Suppressor macrophage (primary cell): Measurements from ENCODE around the gene SCGB1C1.
A peak's percentile ranks its signal among the peaks of the same experiment; 100 is the strongest.
"Not testable (repeated sequence)": the region's sequence is repeated elsewhere in the genome, so short reads cannot be mapped to it uniquely, and the experiment has no call there.

Experiments
- DNase-seq, 4 experiments: peaks; one replicate each; pipeline ENCODE4 v3.0.0-alpha.2; 2020 to 2022

The SCGB1C1 gene

GRCh38 chr11:218815-219593 lies 26.1 kb downstream of the SCGB1C1 start:
- no peak for DNase-seq

DNA sequence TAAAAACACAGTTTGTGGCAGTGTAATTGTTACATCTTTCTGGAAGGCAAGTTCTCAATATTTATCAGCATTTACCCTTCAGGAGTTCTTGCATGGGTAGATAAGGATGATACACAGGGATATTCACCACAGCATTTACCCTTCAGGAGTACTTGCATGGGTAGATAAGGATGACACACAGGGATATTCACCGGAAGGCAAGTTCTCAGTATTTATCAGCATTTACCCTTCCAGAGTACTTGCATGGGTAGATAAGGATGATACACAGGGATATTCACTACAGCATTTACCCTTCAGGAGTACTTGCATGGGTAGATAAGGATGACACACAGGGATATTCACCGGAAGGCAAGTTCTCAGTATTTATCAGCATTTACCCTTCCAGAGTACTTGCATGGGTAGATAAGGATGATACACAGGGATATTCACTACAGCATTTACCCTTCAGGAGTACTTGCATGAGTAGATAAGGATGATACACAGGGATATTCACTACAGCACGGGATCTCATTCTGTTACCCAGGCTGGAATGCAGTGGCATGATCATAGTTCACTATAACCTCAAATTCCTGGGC lies 27.9 kb downstream of the SCGB1C1 start:
- DNase-seq = not testable (repeated sequence)

DNA sequence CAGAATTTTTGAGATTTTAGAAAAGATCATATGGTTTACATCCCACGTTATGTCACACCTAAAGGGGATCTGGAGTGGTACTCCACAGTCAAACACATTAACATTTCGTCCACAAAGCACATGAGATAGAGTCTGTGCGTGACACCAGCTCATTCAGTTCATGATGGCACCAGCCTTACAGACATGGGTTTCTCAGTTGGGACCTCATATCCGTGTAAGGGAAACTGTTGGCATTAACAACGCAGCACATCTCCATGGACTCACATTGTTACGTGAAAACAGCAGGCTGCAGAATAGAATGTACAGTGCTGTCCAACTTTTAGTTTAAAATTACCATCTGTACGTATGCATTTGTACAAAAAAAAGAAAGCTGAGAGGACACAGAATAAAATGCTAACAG lies 28.7 kb downstream of the SCGB1C1 start:
- no peak for DNase-seq

DNA sequence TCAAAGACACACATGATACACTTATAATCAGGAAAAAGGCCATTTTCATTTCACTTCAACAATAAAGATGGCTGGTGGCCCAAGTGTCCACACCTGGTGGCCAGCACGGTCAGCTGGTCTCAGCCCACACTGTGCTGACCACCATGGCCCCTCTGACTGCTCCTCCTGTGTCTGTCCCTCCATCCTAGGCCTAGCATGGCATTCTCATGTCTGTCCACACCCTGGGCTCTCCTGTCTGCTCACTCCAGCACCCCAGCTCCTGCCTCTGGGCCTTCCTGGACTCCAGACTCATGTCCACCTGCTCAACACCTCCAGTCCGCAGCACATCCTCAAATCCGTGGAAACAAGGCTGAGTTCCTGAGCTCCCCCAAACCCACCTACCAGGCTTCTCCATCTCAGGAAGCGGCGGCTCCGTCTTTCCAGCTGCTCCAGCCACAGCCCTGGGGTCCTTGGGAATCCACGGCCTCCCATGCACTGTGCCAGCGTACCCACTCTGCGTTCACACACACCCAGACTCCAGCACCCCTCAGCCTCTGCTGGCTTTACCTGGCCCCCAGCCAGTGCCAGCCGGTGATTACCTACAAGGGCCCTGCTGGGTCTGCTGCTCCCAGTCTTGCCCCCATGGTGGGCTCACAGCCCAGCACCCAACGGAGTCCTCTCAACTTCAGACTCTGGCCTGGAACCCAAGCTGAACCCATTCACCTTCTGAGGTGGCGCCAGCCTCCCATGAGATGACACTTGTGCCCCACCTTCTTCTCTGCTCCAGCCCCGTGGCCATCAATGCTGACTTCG lies 29.3 kb downstream of the SCGB1C1 start:
- no peak for DNase-seq

GRCh38 chr11:223026-223789 lies 30.3 kb downstream of the SCGB1C1 start:
- DNase-seq = no peak

- DNase-seq = no peak
Observed at GRCh38 chr11:223884-224283, 31.0 kb downstream of the SCGB1C1 start.

GRCh38 chr11:224424-224823 lies 31.5 kb downstream of the SCGB1C1 start:
- no peak for DNase-seq

GRCh38 chr11:225734-226453 lies 33.0 kb downstream of the SCGB1C1 start:
- DNase-seq = no peak

GRCh38 chr11:227824-228379 lies 35.0 kb downstream of the SCGB1C1 start:
- DNase-seq = no peak

- DNase-seq = no peak
Observed at GRCh38 chr11:230431-230830, 37.6 kb downstream of the SCGB1C1 start.

DNA sequence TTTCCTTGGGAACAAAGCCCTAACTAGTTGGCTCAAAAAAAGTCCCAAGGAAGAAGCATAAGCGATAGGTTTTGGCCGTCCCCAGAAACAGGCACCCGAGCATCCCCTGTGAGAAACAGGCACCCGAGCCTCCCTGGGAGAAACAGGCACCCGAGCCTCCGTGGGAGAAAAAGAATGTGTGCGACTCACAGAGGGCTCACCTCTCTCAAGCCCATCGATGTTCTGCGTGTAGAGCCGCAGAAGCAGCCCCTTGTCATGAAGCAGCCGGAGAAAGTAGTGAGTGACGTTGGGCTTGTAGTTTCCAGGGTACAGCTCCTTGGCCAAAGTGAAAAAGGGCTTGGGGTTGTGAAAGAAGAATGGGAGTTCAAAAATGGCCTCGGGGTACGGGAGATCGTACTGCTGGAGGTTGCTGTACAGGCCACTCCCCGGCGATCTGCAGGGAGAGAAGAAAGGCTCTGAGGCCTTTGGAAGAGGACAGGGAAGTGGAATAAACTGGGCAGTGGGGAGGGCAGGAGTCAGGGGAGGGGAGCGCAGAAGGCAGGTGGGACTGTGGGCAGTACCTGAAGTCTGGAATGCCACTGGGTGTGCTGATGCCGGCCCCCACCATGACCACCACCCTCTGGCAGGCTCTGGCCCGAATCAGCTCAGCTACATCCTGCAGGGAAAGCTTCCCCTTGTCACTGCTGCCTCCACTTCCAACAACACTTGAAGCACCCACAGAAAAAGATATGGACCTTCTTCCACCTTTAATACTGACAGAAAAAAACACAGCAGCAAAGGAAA lies 40.1 kb downstream of the SCGB1C1 start:
- DNase-seq = no peak

- DNase-seq = no peak
Observed at GRCh38 chr11:235180-235579, 42.3 kb downstream of the SCGB1C1 start.

GRCh38 chr11:235609-235996 lies 42.7 kb downstream of the SCGB1C1 start:
- peak in 1 of 4 experiments; percentile 51 for DNase-seq

DNA sequence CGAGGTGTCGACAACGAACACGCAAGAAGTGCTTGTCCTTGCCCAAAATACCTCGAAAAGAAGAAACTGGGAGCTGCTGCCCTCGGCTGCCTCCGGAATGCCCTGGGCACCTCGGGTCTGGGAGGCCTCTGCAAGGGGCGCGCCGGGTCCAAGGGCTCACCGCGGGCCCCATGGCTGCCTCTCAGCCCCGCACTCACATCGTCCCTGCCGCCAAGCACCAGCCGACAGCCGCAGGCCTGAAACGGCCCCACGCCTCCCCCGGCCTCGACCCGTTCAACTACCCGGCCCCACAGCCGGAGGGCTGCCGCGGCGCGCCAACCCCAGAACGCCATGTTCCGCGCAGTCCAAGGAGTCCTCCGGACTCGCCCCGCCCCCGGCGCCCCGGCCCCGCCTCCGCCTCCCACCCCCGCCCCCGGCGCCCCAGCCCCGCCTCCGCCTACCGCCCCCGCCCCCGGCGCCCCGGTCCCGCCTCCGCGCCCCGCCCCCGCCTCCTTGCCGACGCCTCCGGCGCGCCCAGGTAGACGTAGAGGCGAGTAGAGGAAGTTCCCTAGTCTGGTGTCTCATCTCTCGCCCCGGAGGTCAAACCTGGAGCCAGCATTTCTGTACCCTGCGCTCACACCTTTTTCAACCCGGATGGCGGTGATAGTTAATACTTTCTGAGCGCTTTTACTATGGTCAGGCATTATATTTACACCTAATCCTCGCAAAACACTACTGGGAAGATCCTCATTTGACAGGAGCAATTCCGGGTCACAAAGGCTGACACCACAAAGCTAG lies 43.3 kb downstream of the SCGB1C1 start, which contains the start of gene SIRT3:
TSS of gene SIRT3 (minus strand) at position 346 of the 777 bp plus-strand sequence. CDS start at position 332, 14 bp downstream.
- peak in 3 of 4 experiments; percentile 69 to 90 (median 87) for DNase-seq

DNA sequence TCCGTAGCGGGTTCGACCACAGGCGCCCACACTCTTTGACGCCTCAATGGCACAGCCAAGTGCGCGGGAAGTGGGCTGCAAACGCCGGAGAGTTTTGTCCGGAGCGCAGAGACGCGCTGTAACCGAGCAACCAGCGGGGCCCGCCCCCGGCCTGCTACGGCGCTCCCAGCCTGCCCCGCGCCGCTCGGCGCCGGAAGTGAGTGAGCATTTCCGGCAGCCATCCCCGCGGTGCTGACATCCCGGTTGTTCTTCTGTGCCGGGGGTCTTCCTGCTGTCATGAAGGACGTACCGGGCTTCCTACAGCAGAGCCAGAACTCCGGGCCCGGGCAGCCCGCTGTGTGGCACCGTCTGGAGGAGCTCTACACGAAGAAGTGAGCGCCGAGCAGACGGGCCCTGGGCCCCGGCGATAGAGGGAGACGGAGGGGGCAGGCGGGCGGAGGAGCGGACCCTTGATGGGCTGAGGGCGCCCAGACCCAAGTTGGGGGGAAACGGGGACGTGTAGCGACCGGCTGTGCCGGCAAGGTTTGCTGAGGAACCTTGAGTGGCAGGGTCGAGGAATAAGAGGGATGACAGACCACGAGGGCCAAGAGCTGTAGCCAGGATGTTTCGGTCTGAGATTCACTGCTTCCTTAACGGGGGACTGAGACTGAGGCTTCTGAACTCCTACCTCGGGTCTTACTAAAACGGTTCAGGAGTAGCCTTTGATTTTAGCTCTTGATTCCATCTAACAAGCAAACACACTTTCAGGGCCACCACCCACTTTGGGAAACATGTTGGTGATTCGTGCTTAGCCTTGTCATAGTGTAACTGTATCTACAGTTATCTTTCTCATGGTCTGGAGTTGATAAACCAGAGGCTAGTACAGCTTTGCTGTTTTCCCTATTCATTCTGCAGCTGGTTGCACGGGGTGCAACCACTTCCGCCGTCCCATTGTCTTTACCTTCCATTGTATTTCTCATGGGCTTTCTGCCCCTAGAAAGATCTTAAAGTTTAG lies 44.2 kb downstream of the SCGB1C1 start, which contains the start of gene PSMD13:
TSS of gene PSMD13 (plus strand) at position 203 of the 994 bp plus-strand sequence. CDS start at position 277, 74 bp downstream.
- DNase-seq = peak; percentile 95 to 98 (median 96)

- DNase-seq = not testable (repeated sequence)
Observed at GRCh38 chr11:238346-238745, 45.5 kb downstream of the SCGB1C1 start.

DNA sequence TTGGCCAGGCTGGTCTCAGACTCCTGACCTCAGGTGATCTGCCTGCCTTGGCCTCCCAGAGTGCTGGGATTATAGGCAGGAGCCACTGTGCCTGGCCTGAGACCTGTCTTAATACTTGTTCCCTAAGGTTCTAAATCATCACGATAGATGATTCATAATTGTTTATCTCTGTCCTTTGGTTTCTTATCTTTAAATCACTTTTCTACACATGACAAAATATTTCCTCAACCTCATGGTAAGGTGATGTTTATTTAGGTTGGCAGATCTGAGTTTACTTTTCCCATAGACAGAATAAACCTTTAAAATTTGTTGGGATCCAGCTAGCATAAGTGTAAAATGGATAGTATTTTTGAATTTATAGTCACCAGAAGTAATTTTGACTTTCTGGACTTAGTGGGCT lies 47.4 kb downstream of the SCGB1C1 start:
- no peak for DNase-seq

DNA sequence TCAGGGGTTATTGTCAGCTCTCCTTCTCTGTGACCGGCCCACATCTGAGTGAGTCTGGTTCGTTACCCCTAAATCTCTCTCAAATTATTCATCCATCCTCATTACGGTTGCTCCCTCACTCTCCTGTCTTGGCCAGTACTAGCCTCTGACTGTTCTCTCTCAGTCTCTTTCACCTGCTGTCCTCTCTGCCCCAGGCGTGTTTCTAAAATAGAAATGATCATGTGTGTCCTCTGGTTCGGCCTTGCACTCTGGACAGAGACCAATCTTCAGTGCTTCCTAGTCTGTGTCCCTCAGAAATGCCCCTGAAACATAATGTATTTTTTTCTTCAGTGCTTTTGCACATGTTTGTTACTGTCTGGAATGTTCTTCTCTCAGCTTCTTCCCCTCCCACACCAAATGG lies 48.8 kb downstream of the SCGB1C1 start:
- DNase-seq = no peak
